HG03066 (cell line): ENCODE results near the gene NFASC.

ENCODE experiments used
- ATAC-seq: cut with Tn5 transposase; IDR thresholded peaks from one replicate; pipeline ENCODE4 v1.9.1; 2021; ENCODE audit warnings: low read depth; ENCODE audit not compliant: unreplicated experiment

The NFASC gene

GRCh38 chr1:205056188-205056611, 185.5 kb downstream of the NFASC start:
- ATAC-seq = no peak

- no peak for ATAC-seq
Observed at GRCh38 chr1:205056956-205057568, 186.4 kb downstream of the NFASC start.

- no peak for ATAC-seq
Observed at GRCh38 chr1:205057808-205058575, 187.3 kb downstream of the NFASC start.

- ATAC-seq = no peak
Observed at GRCh38 chr1:205058853-205059252, 188.2 kb downstream of the NFASC start.

- ATAC-seq = no peak
Observed at GRCh38 chr1:205059660-205060059, 189.0 kb downstream of the NFASC start.

GRCh38 chr1:205060746-205061145, 190.1 kb downstream of the NFASC start:
- no peak for ATAC-seq

GRCh38 chr1:205061227-205061626, 190.6 kb downstream of the NFASC start:
- ATAC-seq = no peak

- ATAC-seq = no peak
Observed at GRCh38 chr1:205061665-205062069, 191.0 kb downstream of the NFASC start.

GRCh38 chr1:205062319-205062718, 191.7 kb downstream of the NFASC start:
- ATAC-seq = no peak

- no peak for ATAC-seq
Observed at GRCh38 chr1:205062895-205063294, 192.2 kb downstream of the NFASC start.

- no peak for ATAC-seq
Observed at GRCh38 chr1:205064301-205064700, 193.6 kb downstream of the NFASC start.

- ATAC-seq = no peak
Observed at GRCh38 chr1:205064741-205065316, 194.2 kb downstream of the NFASC start.

GRCh38 chr1:205065666-205066065, 195.0 kb downstream of the NFASC start:
- ATAC-seq = no peak

GRCh38 chr1:205066141-205066818, 195.6 kb downstream of the NFASC start:
- ATAC-seq = no peak

- no peak for ATAC-seq
Observed at GRCh38 chr1:205067031-205067430, 196.4 kb downstream of the NFASC start.

- ATAC-seq = no peak
Observed at GRCh38 chr1:205068001-205068400, 197.3 kb downstream of the NFASC start.

- ATAC-seq = no peak
Observed at GRCh38 chr1:205068457-205069040, 197.9 kb downstream of the NFASC start.

- no peak for ATAC-seq
Observed at GRCh38 chr1:205069371-205070125, 198.9 kb downstream of the NFASC start.

- no peak for ATAC-seq
Observed at GRCh38 chr1:205071028-205071409, 200.4 kb downstream of the NFASC start.

- no peak for ATAC-seq
Observed at GRCh38 chr1:205071801-205072200, 201.1 kb downstream of the NFASC start.
